HEK293 (cell line): ENCODE data around the gene TNFAIP3.

Source experiments
- BCL11B ChIP-seq: fragments of 450-650 bp; formaldehyde crosslinking; IDR thresholded peaks from 2 replicates; pipeline ENCODE4 v1.5.1; 2016; ENCODE audit warnings: low read depth, missing biosample characterization, missing genetic modification characterization
- GLIS2 ChIP-seq: fragments of 450-650 bp; formaldehyde crosslinking; IDR thresholded peaks from 2 replicates; pipeline ENCODE4 v1.5.1; 2016; ENCODE audit warnings: missing biosample characterization, missing genetic modification characterization
- HIC1 ChIP-seq: fragments of 450-650 bp; formaldehyde crosslinking; IDR thresholded peaks from 2 replicates; pipeline ENCODE4 v1.5.1; 2016; ENCODE audit warnings: missing biosample characterization, missing genetic modification characterization
- KLF8 ChIP-seq: fragments of 450-650 bp; formaldehyde crosslinking; IDR thresholded peaks from 2 replicates; pipeline ENCODE4 v1.5.1; 2016; ENCODE audit warnings: missing biosample characterization, missing genetic modification characterization
- MEIS1 ChIP-seq: sonication (generic); formaldehyde crosslinking; IDR thresholded peaks from 2 replicates; pipeline ENCODE4 v1.8.1; 2022; ENCODE audit warnings: missing genetic modification reagents, mild to moderate bottlenecking, borderline replicate concordance
- PRDM10 ChIP-seq: fragments of 450-650 bp; formaldehyde crosslinking; IDR thresholded peaks from 2 replicates; pipeline ENCODE4 v1.5.1; 2016; ENCODE audit warnings: missing biosample characterization, missing genetic modification characterization
- PRDM2 ChIP-seq: fragments of 450-650 bp; formaldehyde crosslinking; IDR thresholded peaks from 2 replicates; pipeline ENCODE4 v1.5.1; 2016; ENCODE audit warnings: missing biosample characterization, missing genetic modification characterization, borderline replicate concordance
- YY1 ChIP-seq: fragments of 450-650 bp; formaldehyde crosslinking; IDR thresholded peaks from 2 replicates; pipeline ENCODE4 v1.5.1; 2018; ENCODE audit warnings: missing biosample characterization, missing genetic modification characterization
- ZBTB26 ChIP-seq: fragments of 450-650 bp; formaldehyde crosslinking; optimal IDR thresholded peaks from 2 replicates; pipeline ENCODE3; 2016; ENCODE audit warnings: missing biosample characterization, mild to moderate bottlenecking, missing genetic modification characterization
- ZBTB6 ChIP-seq: fragments of 450-650 bp; formaldehyde crosslinking; IDR thresholded peaks from 2 replicates; pipeline ENCODE4 v1.5.1; 2017; ENCODE audit warnings: missing biosample characterization, missing genetic modification characterization
- ZBTB7A ChIP-seq: fragments of 450-650 bp; formaldehyde crosslinking; IDR thresholded peaks from 2 replicates; pipeline ENCODE4 v1.5.1; 2016; ENCODE audit warnings: low read depth, missing biosample characterization, missing genetic modification characterization
- ZFP41 ChIP-seq: fragments of 450-650 bp; formaldehyde crosslinking; IDR thresholded peaks from 2 replicates; pipeline ENCODE4 v1.5.1; 2016; ENCODE audit warnings: missing biosample characterization, missing genetic modification characterization, borderline replicate concordance
- ZNF174 ChIP-seq: fragments of 450-650 bp; formaldehyde crosslinking; IDR thresholded peaks from 2 replicates; pipeline ENCODE4 v1.5.0; 2017; ENCODE audit warnings: missing biosample characterization, mild to moderate bottlenecking, missing genetic modification characterization
- ZNF211 ChIP-seq: fragments of 450-650 bp; formaldehyde crosslinking; IDR thresholded peaks from 2 replicates; pipeline ENCODE4 v1.5.1; 2016; ENCODE audit warnings: low read depth, missing biosample characterization, missing genetic modification characterization
- ZNF23 ChIP-seq: fragments of 450-650 bp; formaldehyde crosslinking; IDR thresholded peaks from 2 replicates; pipeline ENCODE4 v1.5.1; 2016; ENCODE audit warnings: missing biosample characterization, missing genetic modification characterization, borderline replicate concordance
- ZNF37A ChIP-seq: fragments of 450-650 bp; IDR thresholded peaks from 2 replicates; pipeline ENCODE4 v1.5.1; 2018; ENCODE audit warnings: missing biosample characterization, missing genetic modification characterization
- ZNF530 ChIP-seq: fragments of 450-650 bp; formaldehyde crosslinking; IDR thresholded peaks from 2 replicates; pipeline ENCODE4 v1.5.1; 2016; ENCODE audit warnings: low read depth, missing biosample characterization, missing genetic modification characterization
- ZNF544 ChIP-seq: fragments of 450-650 bp; formaldehyde crosslinking; IDR thresholded peaks from 2 replicates; pipeline ENCODE4 v1.5.0; 2017; ENCODE audit warnings: missing biosample characterization, missing genetic modification characterization
- ZNF561 ChIP-seq: fragments of 450-650 bp; IDR thresholded peaks from 2 replicates; pipeline ENCODE4 v1.5.1; 2018; ENCODE audit warnings: missing biosample characterization, missing genetic modification characterization, borderline replicate concordance
- ZNF585B ChIP-seq: fragments of 450-650 bp; formaldehyde crosslinking; IDR thresholded peaks from 2 replicates; pipeline ENCODE4 v1.5.1; 2016; ENCODE audit warnings: missing biosample characterization, missing genetic modification characterization
- ZSCAN18 ChIP-seq: fragments of 450-650 bp; formaldehyde crosslinking; IDR thresholded peaks from 2 replicates; pipeline ENCODE4 v1.5.1; 2016; ENCODE audit warnings: missing biosample characterization, missing genetic modification characterization
- ZSCAN23 ChIP-seq: fragments of 450-650 bp; formaldehyde crosslinking; IDR thresholded peaks from 2 replicates; pipeline ENCODE4 v1.5.1; 2016; ENCODE audit warnings: missing biosample characterization, missing genetic modification characterization

Gene TNFAIP3

GRCh38 chr6:137853569-137854213 lies 13.4 kb upstream of the TNFAIP3 start (continued):
- TF ChIP-seq HIC1 (peak; percentile 95), PRDM2 (tag by site-specific recombination) (no peak), ZBTB7A (tag by site-specific recombination) (no peak), ZNF585B (no peak), ZNF23 (tag by site-specific recombination) (no peak), GLIS2 (no peak), KLF8 (tag by site-specific recombination) (peak; percentile 94), ZNF211 (tag by site-specific recombination) (no peak), ZBTB6 (tag by site-specific recombination) (peak; percentile 45; the same call in 1 of the 2 replicates), PRDM10 (tag by site-specific recombination) (peak; percentile 90), ZFP41 (no peak), MEIS1 (CRISPR knock-in tag) (no peak), YY1 (tag by site-specific recombination) (0 out of 2 replicates have a peak, but pooled peaks have one; percentile 22), ZNF544 (tag by site-specific recombination) (no peak), ZNF561 (no peak), ZBTB26 (tag by site-specific recombination) (no peak), ZNF37A (0 out of 2 replicates have a peak, but pooled peaks have one; percentile 11), ZSCAN23 (tag by site-specific recombination) (peak; percentile 99), ZNF174 (peak; percentile 67; the same call in 1 of the 2 replicates), ZNF530 (no peak), BCL11B (tag by site-specific recombination) (peak; percentile 63; the same call in 1 of the 2 replicates), ZSCAN18 (tag by site-specific recombination) (no peak)
